H1 (cell line): Measurements from ENCODE around the gene HES7. TPM values are rescaled to one million over a fixed set of nuclear protein-coding genes. Genes with fewer than 3 reads are reported as not detected.

Source experiments
- ASH2L ChIP-seq: fragments of 200-600, 300-600 bp; sonication (generic); IDR thresholded peaks from one replicate; pipeline ENCODE4 v1.7.1; 2017; ENCODE audit warnings: low read length
- BCL11A ChIP-seq, 2 experiments: IDR thresholded peaks; one replicate each; pipeline ENCODE4 v1.6.1; 2011; ENCODE audit warnings: low read depth in 2 of 2, low read length in 2 of 2, mild to moderate bottlenecking in 2 of 2
- CBX5 ChIP-seq: fragments of 300-800, 300-1000 bp; sonication (generic); IDR thresholded peaks from 2 replicates; pipeline ENCODE4 v1.7.1; 2016; ENCODE audit warnings: antibody characterized with exemption, low read length, low read depth
- CREB1 ChIP-seq: IDR thresholded peaks from 2 replicates; pipeline ENCODE4 v1.6.1; 2012; ENCODE audit warnings: inconsistent platforms
- E2F6 ChIP-seq: IDR thresholded peaks from 2 replicates; pipeline ENCODE4 v1.6.1; 2012; ENCODE audit warnings: inconsistent platforms
- EP300 ChIP-seq, 2 experiments: IDR thresholded peaks; 1 replicate in 1 of 2; 2 replicates in 1 of 2; pipeline ENCODE4 v1.6.1; 2011 to 2012; ENCODE audit warnings: low read depth in 2 of 2, low read length in 2 of 2, mild to moderate bottlenecking in 2 of 2, borderline replicate concordance in 1 of 2, inconsistent platforms in 1 of 2, moderate library complexity in 1 of 2
- EZH2 ChIP-seq: fragments of 200-600 bp; sonication (generic); IDR thresholded peaks from 2 replicates; pipeline ENCODE4 v1.7.1; 2012; ENCODE audit warnings: low read depth, mild to moderate bottlenecking, moderate library complexity, low read length, inconsistent platforms; ENCODE audit not compliant: severe bottlenecking
- HDAC2 ChIP-seq, 2 experiments: fragments of 300-600 bp in 1 of 2; sonication (generic) in 1 of 2; IDR thresholded peaks; 2 replicates each; pipeline ENCODE4 v1.6.1; 2011 to 2012; ENCODE audit warnings: low read depth in 2 of 2, low read length in 2 of 2, mild to moderate bottlenecking in 2 of 2, moderate library complexity in 2 of 2, borderline replicate concordance in 1 of 2, inconsistent platforms in 1 of 2
- HDAC6 ChIP-seq: IDR thresholded peaks from one replicate; pipeline ENCODE4 v1.7.1; 2012; ENCODE audit warnings: low read depth, mild to moderate bottlenecking, inconsistent platforms, low read length, moderate library complexity
- JUND ChIP-seq: IDR thresholded peaks from 2 replicates; pipeline ENCODE4 v1.6.1; 2011; ENCODE audit warnings: mild to moderate bottlenecking, improper control_type of control experiment, low read length
- KDM4A ChIP-seq: IDR thresholded peaks from one replicate; pipeline ENCODE4 v1.7.1; 2012; ENCODE audit warnings: low read depth, mild to moderate bottlenecking, moderate library complexity, low read length, inconsistent platforms; ENCODE audit not compliant: severe bottlenecking
- MAFK ChIP-seq: IDR thresholded peaks from 2 replicates; pipeline ENCODE4 v1.6.1; 2012; ENCODE audit warnings: low read depth, mild to moderate bottlenecking, improper control_type of control experiment, low read length
- NANOG ChIP-seq: IDR thresholded peaks from 2 replicates; pipeline ENCODE4 v1.6.1; 2011; ENCODE audit warnings: low read length, low read depth, mild to moderate bottlenecking, inconsistent platforms; ENCODE audit not compliant: insufficient read depth, poor library complexity, severe bottlenecking
- NRF1 ChIP-seq: IDR thresholded peaks from 2 replicates; pipeline ENCODE4 v1.6.1; 2011; ENCODE audit warnings: mild to moderate bottlenecking, low read depth, low read length, improper control_type of control experiment
- POLR2A ChIP-seq, 2 experiments: IDR thresholded peaks; 1 replicate in 1 of 2; 2 replicates in 1 of 2; pipeline ENCODE4 v1.6.1; 2011; ENCODE audit warnings: low read depth in 2 of 2, low read length in 2 of 2, mild to moderate bottlenecking in 2 of 2; ENCODE audit errors: control extremely low read depth in 1 of 2
- RAD21 ChIP-seq, 2 experiments: IDR thresholded peaks in 1 of 2; conservative IDR thresholded peaks in 1 of 2; 2 replicates each; pipeline ENCODE4 v1.6.1; 2011; ENCODE audit warnings: low read depth in 2 of 2, low read length in 2 of 2, improper control_type of control experiment in 1 of 2, inconsistent platforms in 1 of 2, mild to moderate bottlenecking in 1 of 2, moderate library complexity in 1 of 2
- RNF2 ChIP-seq: fragments of 200-900, 300-1000 bp; sonication (generic); IDR thresholded peaks from 2 replicates; pipeline ENCODE4 v1.7.1; 2016; ENCODE audit warnings: borderline replicate concordance, low read depth, mild to moderate bottlenecking, antibody characterized with exemption, low read length; ENCODE audit not compliant: poor library complexity, severe bottlenecking; ENCODE audit errors: missing control alignments
- SIN3A ChIP-seq, 2 experiments: IDR thresholded peaks in 1 of 2; conservative IDR thresholded peaks in 1 of 2; 2 replicates each; pipeline ENCODE4 v1.6.1; 2011 to 2012; ENCODE audit warnings: low read length in 2 of 2, improper control_type of control experiment in 1 of 2, low read depth in 1 of 2, mild to moderate bottlenecking in 1 of 2
- SIX5 ChIP-seq: IDR thresholded peaks from 2 replicates; pipeline ENCODE4 v1.6.1; 2011; ENCODE audit warnings: mild to moderate bottlenecking, low read depth, low read length
- SP1 ChIP-seq: IDR thresholded peaks from 2 replicates; pipeline ENCODE4 v1.6.1; 2011; ENCODE audit warnings: low read depth, low read length
- TAF1 ChIP-seq: IDR thresholded peaks from 2 replicates; pipeline ENCODE4 v1.6.1; 2011; ENCODE audit warnings: mild to moderate bottlenecking, low read depth, low read length
- TBP ChIP-seq: IDR thresholded peaks from 2 replicates; pipeline ENCODE4 v1.6.1; 2011; ENCODE audit warnings: low read depth, low read length, improper control_type of control experiment
- TEAD4 ChIP-seq: IDR thresholded peaks from 2 replicates; pipeline ENCODE4 v1.6.1; 2012; ENCODE audit warnings: low read depth, low read length, inconsistent platforms, mixed read lengths
- polyA plus RNA-seq, 7 experiments: library from polyadenylated mRNA; depleted of rRNA in 3 of 7; stranded (reverse) in 5 of 7; unstranded in 2 of 7; fragments of >200 nt in 5 of 7; fragments of 200-250 nt in 2 of 7; gene quantifications; 1 replicate in 5 of 7; 2 replicates in 1 of 7; 4 replicates in 1 of 7; pipeline versions ENCODE4 v1.2.1 to v1.2.3, GENCODE V29; 2011 to 2013; ENCODE audit warnings: missing spikeins in 2 of 7, mixed read lengths in 2 of 7
- total RNA-seq: library from RNA; stranded (reverse); fragmentation: NEBNext Ultra II Directional; extraction: Animal tissue kit (Norgen Biotek cat#: 25700); gene quantifications from 2 replicates; pipeline ENCODE4 v1.2.1, GENCODE V29; 2021

Gene HES7
- total and polyA plus RNA-seq, 2 of the 8 experiments (the other 6 are each of a cell fraction or from before 2014, with no cell fraction given), result 0.20 to 0.32 TPM

- TF ChIP-seq SIN3A (conservative IDR thresholded peaks at IDR 0.05 in 1 of 2, IDR thresholded peaks at IDR 0.05 in 1 of 2; ENCODE audit: low read depth in 1 of 2, low read length in 2 of 2) (peak; percentile 55 to 64; a peak in 1 of 4 replicates), RAD21 (IDR thresholded peaks at IDR 0.05 in 1 of 2, conservative IDR thresholded peaks at IDR 0.05 in 1 of 2; ENCODE audit: low read depth in 2 of 2, low read length in 2 of 2) (peak; percentile 74 to 89), ASH2L (peak; percentile 85), EP300 (IDR thresholded peaks at IDR 0.05; ENCODE audit: borderline replicate concordance in 1 of 2, low read depth in 2 of 2, low read length in 2 of 2) (no peak), NRF1 (no peak), JUND (no peak), E2F6 (no peak), SIX5 (no peak), SP1 (no peak), EZH2 (no peak), TAF1 (no peak), BCL11A (IDR thresholded peaks at IDR 0.05; ENCODE audit: low read depth in 2 of 2, low read length in 2 of 2) (no peak), HDAC2 (IDR thresholded peaks at IDR 0.05; ENCODE audit: borderline replicate concordance in 1 of 2, low read depth in 2 of 2, low read length in 2 of 2) (0 out of 4 replicates have a peak, but pooled peaks of 1 of the 2 experiments have one; percentile 10), POLR2A (IDR thresholded peaks at IDR 0.05; ENCODE audit: control extremely low read depth in 1 of 2, low read depth in 2 of 2, low read length in 2 of 2) (no peak), MAFK (no peak), TBP (peak; percentile 52; the same call in 1 of the 2 replicates), HDAC6 (no peak), CREB1 (no peak), TEAD4 (no peak), NANOG (no peak), CBX5 (no peak), RNF2 (no peak), KDM4A (peak; percentile 89)
Observed at GRCh38 chr17:8121681-8122421, 2.1 kb downstream of the HES7 start (continued).
